ENCODE measurements around the gene DNAJC18. TPM values are rescaled to one million over a fixed set of nuclear protein-coding genes. Genes with fewer than 3 reads are reported as not detected.

The DNAJC18 gene
- total and polyA plus RNA-seq, 2 of the 8 experiments (the other 6 are each of a cell fraction or from before 2014, with no cell fraction given) = 7.8 to 29.2 TPM

- H3K4me1 ChIP-seq (replicated peaks in 1 of 4; ENCODE audit: control insufficient read depth in 3 of 4, insufficient read depth in 4 of 4, low read length in 3 of 4) = no peaks in the 10 kb centered on the region
- H3K79me1 ChIP-seq (ENCODE audit: low read depth, low read length) = no peaks in the 10 kb centered on the region
- no peak for TF ChIP-seq KDM4A (IDR thresholded peaks at IDR 0.05; ENCODE audit: low read depth, low read length, severe bottlenecking)
- TF ChIP-seq GABPA (IDR thresholded peaks at IDR 0.05; ENCODE audit: borderline replicate concordance, insufficient read depth, low read length) = no peak
- no peak for TF ChIP-seq HDAC2 (IDR thresholded peaks at IDR 0.05; ENCODE audit: borderline replicate concordance in 1 of 2, low read depth in 2 of 2, low read length in 2 of 2)
- TF ChIP-seq EZH2 (IDR thresholded peaks at IDR 0.05; ENCODE audit: low read depth, low read length, severe bottlenecking) = no peak
- TF ChIP-seq TCF12 (IDR thresholded peaks at IDR 0.05; ENCODE audit: low read depth, low read length) = no peak
- H3K79me2 ChIP-seq (ENCODE audit: control insufficient read depth in 1 of 2, insufficient read depth in 2 of 2, low read length in 2 of 2) = no peaks in the 10 kb centered on the region
- H3K14ac ChIP-seq (ENCODE audit: insufficient read length) = no peak overlapping the region
- DNase-seq (ENCODE audit: low read depth in 1 of 2, low spot score in 2 of 2) = no peak
- H2AFZ ChIP-seq (ENCODE audit: low read length) = no peak overlapping the region
- no peak for FAIRE-seq
- CTCF ChIA-PET (ENCODE audit: partially characterized antibody) = interaction anchor here (0.7 to 3.4 kb wide), 4 partner anchors 8 to 79 kb away, joined by 3 to 18 read pairs (median 4); no protein-coding TSS in a partner anchor
- no peaks in the 10 kb centered on the region for H3K27me3 ChIP-seq (replicated peaks in 1 of 4; ENCODE audit: control insufficient read depth in 3 of 4, extremely low read depth in 1 of 4, insufficient read depth in 3 of 4, low read length in 3 of 4)
- H3K23me2 ChIP-seq (ENCODE audit: low read depth, low read length) = no peaks in the 10 kb centered on the region
- no peak overlapping the region for H2BK5ac ChIP-seq (ENCODE audit: low read depth, low read length)
- no peak overlapping the region for H4K8ac ChIP-seq (ENCODE audit: extremely low read depth, insufficient read depth, low read length)
- H3K23ac ChIP-seq (ENCODE audit: insufficient read length) = no peak overlapping the region
- H4K5ac ChIP-seq (ENCODE audit: insufficient read length, low read depth, low read length) = no peak overlapping the region
- no peak overlapping the region for H3K4ac ChIP-seq (replicated peaks; ENCODE audit: insufficient read length, low read depth, low read length)
- 95% methylated on average over 1 of the region's 1 CpG; no CpG with 5 or more reads in 1 of the 2 experiments for WGBS, 2 experiments (ENCODE audit: extremely low coverage in 1 of 2, insufficient coverage in 1 of 2, insufficient read length in 1 of 2, insufficient replicate concordance in 2 of 2, low coverage in 1 of 2, low lambda C conversion rate in 2 of 2, missing lambda C conversion rate in 1 of 2)
- H3K9ac ChIP-seq (replicated peaks in 1 of 4; ENCODE audit: extremely low read depth in 1 of 4, low read depth in 3 of 4, low read length in 3 of 4) = no peak overlapping the region
- H2BK20ac ChIP-seq (ENCODE audit: low read length) = no peak overlapping the region
- no peak overlapping the region for H3K27ac ChIP-seq (ENCODE audit: low read depth, low read length)
- no peak overlapping the region for H4K91ac ChIP-seq (replicated peaks; ENCODE audit: insufficient read length, low read length)
- no peak overlapping the region for H2BK15ac ChIP-seq (ENCODE audit: low read length)
- no peaks in the 10 kb centered on the region for H3K9me3 ChIP-seq (ENCODE audit: insufficient read depth in 2 of 2, low read depth in 1 of 2, low read length in 1 of 2)
- H3K18ac ChIP-seq (ENCODE audit: extremely low read depth, low read length) = no peak overlapping the region
- H3K4me3 ChIP-seq (ENCODE audit: extremely low read depth in 1 of 4, insufficient read depth in 2 of 4, low read depth in 3 of 4, low read length in 4 of 4) = no peak overlapping the region
- POLR2A ChIA-PET (ENCODE audit: partially characterized antibody) = interaction anchor here (1.3 kb wide), 1 partner anchor 20 kb away, joined by 3 read pairs; no protein-coding TSS in a partner anchor
- peaks cover 0 to 18% (median 6%) of the 10 kb centered on the region in 4 experiments; a peak in 3 of 8 replicates for H3K36me3 ChIP-seq (ENCODE audit: control insufficient read depth in 2 of 4, insufficient read depth in 4 of 4, low read length in 3 of 4)
- H3K4me2 ChIP-seq (ENCODE audit: insufficient read depth in 1 of 2, low read depth in 2 of 2, low read length in 2 of 2) = no peak overlapping the region
- no peak overlapping the region for H2AK5ac ChIP-seq (ENCODE audit: low read depth, low read length)
- H2BK120ac ChIP-seq (replicated peaks; ENCODE audit: low read depth, low read length) = no peak overlapping the region
- no peaks in the 10 kb centered on the region for H4K20me1 ChIP-seq (replicated peaks in 1 of 2; ENCODE audit: control insufficient read depth in 1 of 2, insufficient read depth in 2 of 2, low read length in 2 of 2)
- no peak overlapping the region for H2BK12ac ChIP-seq (ENCODE audit: low read depth, low read length)
- no peak overlapping the region for H3K56ac ChIP-seq (replicated peaks; ENCODE audit: insufficient read length, low read depth, low read length)
These were observed 7.6 kb downstream of the DNAJC18 start for GRCh38 chr5:139431706-139432105.
